ENCODE results near the gene AZGP1. TPM values are rescaled to one million over a fixed set of nuclear protein-coding genes. Genes with fewer than 3 reads are reported as not detected.
"Not testable (repeated sequence)": the region's sequence is repeated elsewhere in the genome, so short reads cannot be mapped to it uniquely, and the experiment has no call there.

The AZGP1 gene
- total and polyA plus RNA-seq, 7 experiments from 2014 or later = not detected

GRCh38 chr7:99938296-99938695, 37.5 kb downstream of the AZGP1 start:
- no peak for ATAC-seq
- DNase-seq = no peak
- no peaks in the 10 kb centered on the region for H3K9me3 ChIP-seq (ENCODE audit: control insufficient read depth in 2 of 3, low read length in 3 of 3)
- intact Hi-C loops (cut with micrococcal nuclease) = no loop called here
- Mint-ChIP-seq H3K36me3 (peaks cover 0 to 4% (median 0%) of the 10 kb centered on the region in 5 donors), H3K27me3 (peaks cover 5 to 34% (median 19%) of the 10 kb centered on the region in 5 donors), H3K27ac (no peak overlapping the region), H3K4me3 (no peak overlapping the region), H3K9me3 (peaks cover 0 to 15% (median 9%) of the 10 kb centered on the region in 11 donors), H3K4me1 (peaks cover 9 to 17% (median 13%) of the 10 kb centered on the region in 7 donors)
- H3K36me3 ChIP-seq (ENCODE audit: control insufficient read depth in 2 of 3, insufficient read depth in 3 of 3, low read length in 3 of 3) = no peaks in the 10 kb centered on the region
- no peaks in the 10 kb centered on the region for H3K27me3 ChIP-seq (ENCODE audit: control insufficient read depth in 2 of 2, insufficient read depth in 2 of 2, low read length in 2 of 2)
- POLR2A ChIA-PET = interaction anchor here (1.6 to 2.0 kb wide), 2 partner anchors 9 to 19 kb away, joined by 5 to 7 read pairs; partner anchors contain the start of genes GJC3 and TRIM4
- H3K4me1 ChIP-seq (ENCODE audit: control insufficient read depth in 2 of 2, insufficient read depth in 2 of 2, low read length in 2 of 2) = peaks cover 0 to 12% of the 10 kb centered on the region in 2 donors
- CTCF ChIA-PET = interaction anchor here (0.9 kb wide), 1 partner anchor 23 kb away, joined by 5 read pairs; no protein-coding TSS in a partner anchor
- no peak overlapping the region for H3K4me3 ChIP-seq (ENCODE audit: low read length)
- H3K27ac ChIP-seq (ENCODE audit: low read depth, low read length) = no peak overlapping the region

GRCh38 chr7:99935009-99935408, 40.8 kb downstream of the AZGP1 start:
- H3K36me3 Mint-ChIP-seq; H3K27ac ChIP-seq (ENCODE audit: low read depth, low read length); POLR2A ChIA-PET; H3K36me3 ChIP-seq (ENCODE audit: control insufficient read depth in 2 of 3, insufficient read depth in 3 of 3, low read length in 3 of 3); H3K27me3 ChIP-seq (ENCODE audit: control insufficient read depth in 2 of 2, insufficient read depth in 2 of 2, low read length in 2 of 2); H3K4me3 ChIP-seq (ENCODE audit: low read length); H3K9me3 ChIP-seq (ENCODE audit: control insufficient read depth in 2 of 3, low read length in 3 of 3); intact Hi-C loops (cut with micrococcal nuclease); ATAC-seq: not testable (repeated sequence)
- peaks cover 0 to 27% (median 6%) of the 10 kb centered on the region in 5 donors for H3K27me3 Mint-ChIP-seq
- CTCF ChIA-PET = interaction anchor here (0.6 kb wide), 1 partner anchor 167 kb away, joined by 3 read pairs; no protein-coding TSS in a partner anchor
- H3K4me3 Mint-ChIP-seq = peak overlapping the region in 5 of 10 donors; percentile 5 to 46 (median 38)
- peak overlapping the region in 6 of 9 donors; percentile 15 to 84 (median 42) for H3K27ac Mint-ChIP-seq
- H3K4me1 Mint-ChIP-seq = peaks cover 14 to 25% (median 20%) of the 10 kb centered on the region in 7 donors
- DNase-seq = peak in 1 of 9 donors; percentile 18
- peaks cover 0 to 15% (median 9%) of the 10 kb centered on the region in 11 donors for H3K9me3 Mint-ChIP-seq
- H3K4me1 ChIP-seq (ENCODE audit: control insufficient read depth in 2 of 2, insufficient read depth in 2 of 2, low read length in 2 of 2) = peaks cover 0 to 17% of the 10 kb centered on the region in 2 donors

GRCh38 chr7:99930376-99930775, 45.5 kb downstream of the AZGP1 start:
- Mint-ChIP-seq H3K36me3 (no peaks in the 10 kb centered on the region), H3K9me3 (no peaks in the 10 kb centered on the region), H3K27me3 (peaks cover 0 to 43% (median 13%) of the 10 kb centered on the region in 5 donors), H3K27ac (peak overlapping the region in 8 of 9 donors; percentile 10 to 93 (median 86)), H3K4me3 (peak overlapping the region in 6 of 10 donors; percentile 11 to 87 (median 84)), H3K4me1 (peaks cover 24 to 45% (median 42%) of the 10 kb centered on the region in 7 donors)
- Histone ChIP-seq H3K4me3 (ENCODE audit: low read length) (no peak overlapping the region), H3K9me3 (ENCODE audit: control insufficient read depth in 2 of 3, low read length in 3 of 3) (no peaks in the 10 kb centered on the region), H3K4me1 (ENCODE audit: control insufficient read depth in 2 of 2, insufficient read depth in 2 of 2, low read length in 2 of 2) (peaks cover 0 to 26% of the 10 kb centered on the region in 2 donors), H3K36me3 (ENCODE audit: control insufficient read depth in 2 of 3, insufficient read depth in 3 of 3, low read length in 3 of 3) (no peaks in the 10 kb centered on the region), H3K27me3 (ENCODE audit: control insufficient read depth in 2 of 2, insufficient read depth in 2 of 2, low read length in 2 of 2) (no peaks in the 10 kb centered on the region), H3K27ac (ENCODE audit: low read depth, low read length) (no peak overlapping the region)
- POLR2A ChIA-PET = interaction anchor here (1.0 to 2.6 kb wide), 3 partner anchors 11 to 15 kb away, joined by 4 to 39 read pairs (median 4); partner anchors contain the start of gene TRIM4
- DNase-seq (no peak), ATAC-seq (no peak)
- CTCF ChIA-PET = interaction anchor here (0.6 to 2.2 kb wide), 6 partner anchors 12 to 60 kb away, joined by 3 to 22 read pairs (median 8); partner anchors contain the start of gene TRIM4
- intact Hi-C loops (cut with micrococcal nuclease) = no loop called here

- no peaks in the 10 kb centered on the region for H3K9me3 ChIP-seq (ENCODE audit: control insufficient read depth in 2 of 3, low read length in 3 of 3)
- intact Hi-C loops (cut with micrococcal nuclease) = loop anchor here (1.0 kb wide), 4 partner anchors 10 to 62 kb away; partner anchors contain the start of gene TRIM4 (in 2 of the 2)
- DNase-seq (no peak), ATAC-seq (no peak)
- H3K4me1 Mint-ChIP-seq = peaks cover 17 to 38% (median 35%) of the 10 kb centered on the region in 7 donors
- H3K4me3 ChIP-seq (ENCODE audit: low read length) = peak overlapping the region; percentile 27
- H3K4me3 Mint-ChIP-seq = peak overlapping the region; percentile 80 to 87 (median 84)
- no peaks in the 10 kb centered on the region for H3K9me3 Mint-ChIP-seq
- CTCF ChIA-PET = interaction anchor here (0.6 to 2.2 kb wide), 8 partner anchors 11 to 120 kb away, joined by 3 to 22 read pairs (median 5); partner anchors contain the start of genes TRIM4 and ZSCAN21
- no peaks in the 10 kb centered on the region for H3K27me3 ChIP-seq (ENCODE audit: control insufficient read depth in 2 of 2, insufficient read depth in 2 of 2, low read length in 2 of 2)
- H3K36me3 ChIP-seq (ENCODE audit: control insufficient read depth in 2 of 3, insufficient read depth in 3 of 3, low read length in 3 of 3) = no peaks in the 10 kb centered on the region
- H3K27ac Mint-ChIP-seq = peak overlapping the region; percentile 38 to 93 (median 85)
- peaks cover 0 to 19% of the 10 kb centered on the region in 2 donors for H3K4me1 ChIP-seq (ENCODE audit: control insufficient read depth in 2 of 2, insufficient read depth in 2 of 2, low read length in 2 of 2)
- H3K36me3 Mint-ChIP-seq = no peaks in the 10 kb centered on the region
- peak overlapping the region; percentile 29 for H3K27ac ChIP-seq (ENCODE audit: low read depth, low read length)
- peaks cover 0 to 42% (median 14%) of the 10 kb centered on the region in 5 donors for H3K27me3 Mint-ChIP-seq
- POLR2A ChIA-PET = interaction anchor here (0.6 to 2.6 kb wide), 10 partner anchors 9 to 1761 kb away, joined by 3 to 39 read pairs (median 4); partner anchors contain the start of genes CPSF4, PTCD1 and TRIM4
Measured at GRCh38 chr7:99929730-99930053, 46.1 kb downstream of the AZGP1 start.

GRCh38 chr7:99928994-99929729, 46.7 kb downstream of the AZGP1 start, which contains the start of gene GJC3:
GJC3 (minus strand) TSS chr7:99929620; CDS start chr7:99929620, 0 bp downstream.
- peaks cover 17 to 33% (median 33%) of the 10 kb centered on the region in 7 donors for H3K4me1 Mint-ChIP-seq
- peak within 1 kb of the TSS; percentile 27 for H3K4me3 ChIP-seq (ENCODE audit: low read length)
- no peaks in the 10 kb centered on the region for H3K36me3 ChIP-seq (ENCODE audit: control insufficient read depth in 2 of 3, insufficient read depth in 3 of 3, low read length in 3 of 3)
- no peaks in the 10 kb centered on the region for H3K36me3 Mint-ChIP-seq
- H3K9me3 Mint-ChIP-seq = no peaks in the 10 kb centered on the region
- intact Hi-C loops (cut with micrococcal nuclease) = loop anchor here (1.0 kb wide), 4 partner anchors 10 to 62 kb away; partner anchors contain the start of gene TRIM4 (in 2 of the 2)
- peaks cover 0 to 16% of the 10 kb centered on the region in 2 donors for H3K4me1 ChIP-seq (ENCODE audit: control insufficient read depth in 2 of 2, insufficient read depth in 2 of 2, low read length in 2 of 2)
- POLR2A ChIA-PET = interaction anchor here (0.6 to 2.6 kb wide), 12 partner anchors 8 to 1760 kb away, joined by 3 to 39 read pairs (median 4); partner anchors contain the start of genes CPSF4, PTCD1 and TRIM4
- H3K27ac ChIP-seq (ENCODE audit: low read depth, low read length) = peak within 1 kb of the TSS; percentile 29
- CTCF ChIA-PET = interaction anchor here (0.6 to 2.2 kb wide), 8 partner anchors 11 to 120 kb away, joined by 3 to 22 read pairs (median 5); partner anchors contain the start of genes TRIM4 and ZSCAN21
- H3K4me3 Mint-ChIP-seq = peak within 1 kb of the TSS; percentile 80 to 87 (median 84)
- peak; percentile 90 for ATAC-seq
- H3K27ac Mint-ChIP-seq = peak within 1 kb of the TSS; percentile 48 to 93 (median 85)
- peak in 8 of 9 donors; percentile 27 to 61 (median 52) for DNase-seq
- no peaks in the 10 kb centered on the region for H3K9me3 ChIP-seq (ENCODE audit: control insufficient read depth in 2 of 3, low read length in 3 of 3)
- no peaks in the 10 kb centered on the region for H3K27me3 ChIP-seq (ENCODE audit: control insufficient read depth in 2 of 2, insufficient read depth in 2 of 2, low read length in 2 of 2)
- H3K27me3 Mint-ChIP-seq = peaks cover 0 to 44% (median 14%) of the 10 kb centered on the region in 5 donors

GRCh38 chr7:99928188-99928587, 47.6 kb downstream of the AZGP1 start:
- Histone ChIP-seq H3K36me3 (ENCODE audit: control insufficient read depth in 2 of 3, insufficient read depth in 3 of 3, low read length in 3 of 3) (no peaks in the 10 kb centered on the region), H3K4me1 (ENCODE audit: control insufficient read depth in 2 of 2, insufficient read depth in 2 of 2, low read length in 2 of 2) (peaks cover 0 to 16% of the 10 kb centered on the region in 2 donors), H3K27ac (ENCODE audit: low read depth, low read length) (no peak overlapping the region), H3K4me3 (ENCODE audit: low read length) (no peak overlapping the region), H3K9me3 (ENCODE audit: control insufficient read depth in 2 of 3, low read length in 3 of 3) (no peaks in the 10 kb centered on the region), H3K27me3 (ENCODE audit: control insufficient read depth in 2 of 2, insufficient read depth in 2 of 2, low read length in 2 of 2) (no peaks in the 10 kb centered on the region)
- ChIA-PET CTCF (interaction anchor here (1.6 to 2.0 kb wide), 3 partner anchors 10 to 22 kb away, joined by 5 to 22 read pairs (median 14); partner anchors contain the start of gene TRIM4), POLR2A (interaction anchor here (0.8 to 2.6 kb wide), 3 partner anchors 9 to 88 kb away, joined by 3 to 39 read pairs (median 5); partner anchors contain the start of gene TRIM4)
- peak overlapping the region in 3 of 9 donors; percentile 7 to 76 (median 65) for H3K27ac Mint-ChIP-seq
- ATAC-seq (no peak), DNase-seq (no peak)
- H3K27me3 Mint-ChIP-seq = peaks cover 0 to 43% (median 14%) of the 10 kb centered on the region in 5 donors
- intact Hi-C loops (cut with micrococcal nuclease) = no loop called here
- H3K4me1 Mint-ChIP-seq = peaks cover 16 to 33% (median 33%) of the 10 kb centered on the region in 7 donors
- H3K36me3 Mint-ChIP-seq = no peaks in the 10 kb centered on the region
- peak overlapping the region; percentile 9 to 87 (median 84) for H3K4me3 Mint-ChIP-seq
- no peaks in the 10 kb centered on the region for H3K9me3 Mint-ChIP-seq
